GM21526 (cell line): Measurements from ENCODE around the gene KCNQ1.

Experiments used
- ATAC-seq: cut with Tn5 transposase; IDR thresholded peaks from one replicate; pipeline ENCODE4 v1.9.1; 2021; ENCODE audit warnings: moderate library complexity; ENCODE audit not compliant: unreplicated experiment, low FRiP score

The KCNQ1 gene

GRCh38 chr11:2531277-2531986, 86.6 kb downstream of the KCNQ1 start:
- no peak for ATAC-seq

GRCh38 chr11:2531987-2532703, 87.3 kb downstream of the KCNQ1 start:
- no peak for ATAC-seq

GRCh38 chr11:2532704-2533586, 88.1 kb downstream of the KCNQ1 start:
- peak; percentile 66 for ATAC-seq

- no peak for ATAC-seq
Measured at GRCh38 chr11:2533587-2534133, 88.9 kb downstream of the KCNQ1 start.

- ATAC-seq: no peak
Measured at GRCh38 chr11:2534134-2534956, 89.5 kb downstream of the KCNQ1 start.

- no peak for ATAC-seq
Measured at GRCh38 chr11:2534957-2535672, 90.3 kb downstream of the KCNQ1 start.

GRCh38 chr11:2535673-2536439, 91.0 kb downstream of the KCNQ1 start:
- no peak for ATAC-seq

GRCh38 chr11:2536440-2536989, 91.7 kb downstream of the KCNQ1 start:
- no peak for ATAC-seq

GRCh38 chr11:2537010-2537705, 92.3 kb downstream of the KCNQ1 start:
- no peak for ATAC-seq

- ATAC-seq: no peak
Measured at GRCh38 chr11:2537896-2538724, 93.3 kb downstream of the KCNQ1 start.

- no peak for ATAC-seq
Measured at GRCh38 chr11:2538951-2539350, 94.1 kb downstream of the KCNQ1 start.

- no peak for ATAC-seq
Measured at GRCh38 chr11:2539371-2540222, 94.8 kb downstream of the KCNQ1 start.

GRCh38 chr11:2540223-2540991, 95.6 kb downstream of the KCNQ1 start:
- ATAC-seq: no peak

GRCh38 chr11:2540992-2541680, 96.3 kb downstream of the KCNQ1 start:
- ATAC-seq: no peak

- ATAC-seq: no peak
Measured at GRCh38 chr11:2541881-2542361, 97.1 kb downstream of the KCNQ1 start.
